ENCODE data around the gene POLG.
A peak's percentile ranks its signal among the peaks of the same experiment; 100 is the strongest.

Gene POLG

DNA sequence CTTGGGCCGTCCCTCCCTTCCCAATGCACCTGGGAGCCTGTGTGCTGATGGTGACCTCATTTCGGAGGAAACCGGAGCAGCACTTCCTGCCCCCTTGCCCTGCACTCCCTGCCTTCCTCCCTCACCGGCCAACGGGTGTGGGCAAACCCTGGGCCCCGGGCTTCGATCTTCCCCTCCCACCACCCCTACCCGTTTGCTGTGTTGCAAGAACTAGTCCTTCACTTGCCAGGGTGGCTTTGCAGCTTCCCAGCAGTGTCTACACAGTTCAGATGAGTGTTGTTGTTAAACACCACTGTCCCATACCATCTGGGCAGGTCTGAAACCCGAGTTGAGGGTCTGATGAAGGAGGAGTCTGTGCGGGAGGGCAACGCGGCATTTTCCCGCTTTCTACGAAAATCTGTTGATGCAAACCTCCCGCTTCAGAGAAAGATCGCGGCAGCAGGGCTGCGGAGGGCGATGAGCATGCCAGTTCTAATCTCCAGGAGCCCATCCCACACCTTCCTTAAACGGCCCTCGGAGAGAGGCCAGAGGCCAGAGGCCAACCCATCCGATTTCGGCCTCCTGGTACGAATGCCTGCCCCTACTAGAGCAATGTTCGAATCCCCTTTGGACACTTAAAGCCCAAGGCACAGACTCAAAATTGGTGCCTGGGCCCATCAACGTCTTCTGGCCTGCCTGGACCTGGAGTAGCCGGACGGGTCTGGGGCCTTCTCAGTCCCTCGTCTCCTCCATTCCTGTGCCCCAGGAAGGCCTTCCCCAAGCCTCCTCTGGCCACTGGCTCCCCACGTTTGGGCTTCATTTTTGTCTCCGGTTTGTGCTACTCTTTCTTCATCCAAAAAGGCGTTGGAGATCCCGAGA is 35.7 kb upstream of the POLG start:
- DNase-seq, result no peak

DNA sequence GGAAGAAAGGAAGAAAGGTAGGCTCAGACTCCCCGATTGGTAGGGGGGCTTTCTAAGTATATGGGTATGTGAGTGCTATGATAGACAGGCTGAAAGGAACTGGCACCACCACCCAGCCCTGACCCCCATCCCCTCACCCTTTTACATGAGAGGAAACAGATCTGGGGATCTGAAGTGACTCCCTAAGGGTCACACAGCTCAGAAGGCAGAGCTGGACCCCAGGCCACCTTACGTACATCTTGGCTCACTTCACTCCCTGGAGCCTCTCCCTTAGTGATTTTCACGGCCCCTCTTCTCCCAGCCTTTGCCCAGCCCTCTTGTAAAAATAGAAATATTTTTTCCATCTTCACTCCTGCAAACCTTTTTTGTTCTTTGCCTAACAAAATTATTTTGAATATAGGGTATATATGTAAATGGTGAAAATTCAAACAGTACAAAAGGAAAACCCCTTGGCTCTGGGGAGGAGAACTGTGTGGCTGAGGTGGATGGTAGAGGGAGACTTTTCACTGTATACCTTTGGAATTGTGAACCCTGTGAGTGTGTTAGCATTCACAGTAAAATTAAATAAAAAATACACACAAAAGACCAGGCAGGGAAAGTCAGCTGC is 34.8 kb upstream of the POLG start:
- no peak for DNase-seq

DNA sequence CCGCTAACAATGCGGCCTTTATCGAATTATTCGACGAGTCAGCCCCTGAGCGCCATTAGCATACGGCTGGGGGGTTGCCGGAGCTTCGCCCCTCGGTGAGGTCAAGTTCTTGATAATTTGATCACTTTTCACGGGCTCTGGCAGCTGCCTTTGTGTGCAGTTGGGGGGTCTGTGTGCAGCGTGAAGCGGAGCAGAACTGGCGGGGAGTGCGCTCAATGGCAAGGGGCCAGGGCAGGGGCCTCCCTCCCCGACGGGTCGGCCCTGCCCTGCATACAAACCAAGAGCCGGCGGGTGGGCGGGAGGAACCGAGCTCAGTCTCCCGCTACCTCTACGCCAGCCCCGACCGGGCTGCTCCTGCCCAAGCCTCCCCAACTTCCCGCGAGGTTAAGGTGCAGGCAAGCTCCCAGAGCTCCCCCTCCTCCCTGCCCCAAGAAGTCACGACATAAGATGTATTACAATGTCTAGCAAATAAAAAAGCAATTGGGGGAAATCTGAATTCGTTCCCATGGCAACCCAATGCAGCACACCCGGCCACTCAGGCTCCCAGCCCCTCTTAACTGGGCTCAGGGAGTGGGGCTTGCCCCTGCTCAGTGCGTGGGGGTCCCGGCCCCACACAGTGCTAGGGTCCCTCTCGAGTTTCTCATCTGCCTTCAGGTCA is 34.1 kb upstream of the POLG start:
- no peak for DNase-seq

DNA sequence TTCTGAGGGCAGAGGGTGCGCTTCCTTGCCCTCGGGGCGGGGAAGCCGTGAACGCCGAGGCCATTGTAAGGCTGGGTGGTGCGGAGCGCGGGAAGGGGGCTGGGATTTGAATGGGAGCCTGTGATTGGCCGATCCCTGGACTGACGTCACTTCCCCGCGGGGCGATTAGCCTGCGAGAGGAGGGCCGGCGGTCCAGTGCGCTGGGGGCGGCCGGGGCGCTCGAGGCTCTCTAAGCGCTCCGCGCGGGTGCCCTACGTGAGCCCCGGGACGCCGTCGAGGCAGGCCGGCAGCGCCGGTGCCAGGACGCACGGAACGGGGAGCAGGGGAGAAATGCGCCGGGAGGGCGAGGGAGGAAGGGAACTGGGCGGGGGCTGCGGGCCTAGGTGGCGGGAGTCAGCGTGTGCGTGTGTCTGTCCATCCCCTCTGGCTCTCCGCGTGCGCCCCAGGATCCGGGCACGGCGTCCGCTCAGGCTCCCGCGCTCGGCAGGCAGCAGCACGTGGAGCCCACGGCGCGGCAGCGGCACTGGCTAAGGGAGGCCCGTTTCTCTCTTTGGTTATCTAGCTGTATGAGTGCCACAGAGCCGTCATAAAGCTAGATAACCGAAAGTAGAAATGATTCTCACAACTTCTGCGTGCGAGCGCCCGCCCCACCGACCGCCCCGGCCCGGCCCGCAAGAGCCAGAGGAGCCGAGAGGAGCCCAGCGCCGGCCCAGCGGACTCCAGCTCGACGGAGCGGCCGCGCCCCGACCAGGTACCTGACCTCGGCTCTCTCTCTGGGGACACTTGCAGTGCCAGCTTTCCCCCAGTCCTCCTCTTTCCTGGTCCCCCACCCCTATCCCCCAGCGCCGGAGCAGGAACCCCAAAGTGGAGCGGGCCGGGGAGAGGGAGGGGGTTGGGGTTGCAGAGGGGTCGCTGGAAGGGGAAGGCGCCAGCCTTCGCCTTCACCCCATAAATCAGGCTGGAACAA is 33.1 kb upstream of the POLG start:
- no peak for DNase-seq

DNA sequence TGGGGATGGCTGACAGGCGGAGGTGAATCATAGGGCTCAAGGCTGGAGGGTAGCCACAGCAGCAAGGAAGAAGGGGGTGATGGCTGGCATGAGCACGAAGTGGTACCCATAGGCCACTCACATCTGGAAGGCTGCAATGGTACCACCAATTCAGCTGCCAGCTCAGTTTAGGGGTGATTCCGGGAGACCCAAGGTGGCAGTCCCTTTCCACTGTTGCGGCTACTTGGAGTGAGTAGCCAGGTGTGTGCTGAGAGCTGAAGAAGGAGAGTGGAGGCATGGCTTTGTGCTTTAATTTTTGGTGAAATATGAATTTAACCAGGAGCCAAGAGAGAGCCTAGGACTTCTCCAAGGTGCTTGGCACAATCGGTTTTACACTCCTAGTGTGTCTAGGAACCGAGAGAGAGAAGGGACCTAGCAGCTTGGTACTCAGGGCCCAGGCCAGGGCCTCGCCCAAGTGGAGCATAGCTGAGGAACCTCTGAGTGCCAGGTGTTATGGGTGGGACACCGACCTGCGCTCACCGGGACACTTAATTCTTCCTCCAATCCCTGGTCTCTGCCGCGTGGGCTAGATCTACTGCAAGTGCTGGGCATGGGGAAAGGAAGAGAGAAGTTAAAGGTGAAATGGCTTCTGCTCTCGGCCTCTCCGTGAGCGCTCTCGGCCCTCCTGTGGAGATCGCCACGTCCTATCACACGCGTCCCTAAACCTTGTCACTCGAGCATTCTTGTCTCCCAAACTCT is 32.2 kb upstream of the POLG start:
- DNase-seq, result no peak

DNA sequence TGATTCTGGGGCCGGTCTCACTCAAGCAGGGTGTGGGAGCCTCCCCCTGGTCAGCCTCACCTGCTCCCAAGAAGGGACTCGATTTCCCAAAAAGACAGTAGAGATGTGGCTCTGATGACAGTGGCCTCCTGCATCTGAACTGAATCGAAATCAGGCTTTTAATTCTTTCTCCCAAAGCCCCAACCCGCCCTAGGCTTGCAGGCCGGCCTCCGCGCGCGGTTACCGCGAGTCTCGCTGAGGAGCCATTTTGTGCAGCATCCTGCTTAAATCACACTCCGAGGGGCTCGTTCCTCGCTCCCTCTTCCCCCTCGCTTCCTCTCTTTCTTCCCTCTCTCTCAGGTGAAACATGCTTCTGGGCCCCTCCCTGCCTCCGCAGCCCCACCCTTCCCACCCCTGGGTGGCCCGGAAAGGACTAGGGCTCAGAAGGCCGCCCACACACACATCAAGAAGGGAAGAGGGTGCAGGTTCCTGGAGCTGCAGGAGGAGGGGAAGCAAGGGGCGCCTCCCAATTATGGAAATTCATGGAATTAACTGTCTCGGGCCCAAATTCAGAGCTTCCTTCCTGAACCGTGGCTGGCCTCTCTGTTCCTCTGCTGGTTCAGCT is 30.9 kb upstream of the POLG start:
- no peak for DNase-seq

DNA sequence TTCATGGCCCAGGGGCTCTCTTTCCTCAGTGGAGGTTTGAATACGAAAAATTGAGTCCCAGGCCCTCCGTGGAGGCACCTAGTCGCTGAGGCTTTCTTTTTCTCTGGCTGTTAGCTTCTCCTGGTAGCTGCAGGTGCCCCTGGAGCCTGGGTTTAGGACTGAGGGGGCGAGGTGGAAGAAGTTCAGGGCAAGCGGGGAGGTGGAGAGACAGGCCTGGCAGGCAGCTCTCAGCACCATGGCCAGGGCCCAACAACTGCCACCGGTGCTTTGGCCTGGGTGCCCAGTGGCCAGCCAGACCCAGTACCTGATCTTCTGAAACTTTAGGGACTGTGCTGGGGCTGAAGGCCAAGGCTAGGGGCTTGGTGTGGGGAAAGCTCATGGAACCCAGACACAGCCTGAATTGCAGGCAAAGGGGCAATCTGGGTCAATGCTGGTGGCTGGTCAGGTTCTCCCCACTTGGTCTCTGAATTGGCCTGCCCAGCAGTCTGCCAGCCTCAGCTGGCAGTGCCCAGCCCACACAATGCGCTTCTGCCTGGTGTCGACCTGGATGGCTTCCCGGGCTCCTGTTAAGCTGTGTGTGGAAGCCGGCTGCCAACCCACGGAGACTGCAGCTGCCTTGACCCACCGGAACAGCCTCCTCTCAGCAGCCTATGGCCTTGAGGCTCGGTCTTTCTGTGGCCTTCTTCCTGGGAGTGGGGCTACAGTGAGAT is 30.3 kb upstream of the POLG start:
- no peak for DNase-seq

DNA sequence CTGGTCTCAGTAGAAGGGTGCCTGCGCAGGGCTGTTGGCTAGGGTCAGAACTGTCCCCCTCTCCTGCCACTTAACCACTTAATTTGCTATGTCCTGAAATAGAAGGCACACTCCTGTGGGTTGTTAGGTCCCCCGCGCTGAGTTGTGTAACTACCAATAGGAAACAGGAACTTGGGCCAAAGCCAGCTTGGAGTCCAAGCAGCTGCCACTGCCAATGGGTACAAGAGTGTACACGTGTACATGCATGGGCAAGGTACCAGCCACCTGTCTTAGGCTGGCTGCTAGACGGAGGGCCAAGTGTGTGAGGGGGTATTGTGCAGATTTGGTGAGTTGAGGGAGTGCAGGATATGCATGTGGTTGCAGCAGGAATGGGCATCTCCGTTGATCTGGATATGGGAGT is 29.7 kb upstream of the POLG start:
- peak; percentile 21 for DNase-seq

DNA sequence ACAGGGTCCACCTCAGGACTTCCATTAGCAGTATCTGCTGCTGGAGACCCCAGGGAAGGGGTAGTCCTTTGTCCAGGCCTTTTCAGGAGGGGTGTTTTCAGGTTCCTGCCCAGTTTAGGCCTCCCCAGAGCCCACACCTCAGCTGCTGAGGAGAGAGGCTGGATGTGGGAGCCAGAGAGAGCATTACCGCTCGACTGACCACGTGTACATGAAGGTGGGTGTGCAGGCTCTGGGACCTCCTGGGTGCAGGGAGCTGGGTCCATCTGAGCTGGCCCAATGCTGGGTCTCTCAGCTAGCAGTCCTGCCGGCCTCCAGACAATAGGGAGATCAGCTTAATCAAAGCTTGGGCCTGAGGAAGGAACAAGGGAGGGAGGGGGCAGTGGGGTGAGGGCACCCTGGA is 29.1 kb upstream of the POLG start:
- DNase-seq, result no peak

DNA sequence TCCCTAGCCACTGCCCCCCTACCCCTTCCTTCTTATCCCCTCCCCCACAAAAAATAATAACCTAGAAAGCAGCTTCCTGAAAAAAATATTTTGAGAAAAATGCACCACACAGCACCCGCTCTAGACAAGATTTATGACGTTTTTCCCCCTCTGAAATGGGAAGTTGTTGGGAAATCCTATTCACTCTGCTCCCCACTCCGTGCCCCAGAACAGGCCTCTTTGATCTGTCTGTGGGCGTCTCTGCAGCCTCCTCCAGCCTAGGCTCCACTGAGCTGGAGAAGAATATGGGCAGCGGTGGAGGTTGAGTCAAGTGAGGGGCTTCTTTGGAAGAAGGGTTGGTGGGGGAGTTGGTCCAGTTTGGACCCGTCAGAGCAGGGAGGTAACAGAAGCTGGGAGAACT is 28.5 kb upstream of the POLG start:
- no peak for DNase-seq

DNA sequence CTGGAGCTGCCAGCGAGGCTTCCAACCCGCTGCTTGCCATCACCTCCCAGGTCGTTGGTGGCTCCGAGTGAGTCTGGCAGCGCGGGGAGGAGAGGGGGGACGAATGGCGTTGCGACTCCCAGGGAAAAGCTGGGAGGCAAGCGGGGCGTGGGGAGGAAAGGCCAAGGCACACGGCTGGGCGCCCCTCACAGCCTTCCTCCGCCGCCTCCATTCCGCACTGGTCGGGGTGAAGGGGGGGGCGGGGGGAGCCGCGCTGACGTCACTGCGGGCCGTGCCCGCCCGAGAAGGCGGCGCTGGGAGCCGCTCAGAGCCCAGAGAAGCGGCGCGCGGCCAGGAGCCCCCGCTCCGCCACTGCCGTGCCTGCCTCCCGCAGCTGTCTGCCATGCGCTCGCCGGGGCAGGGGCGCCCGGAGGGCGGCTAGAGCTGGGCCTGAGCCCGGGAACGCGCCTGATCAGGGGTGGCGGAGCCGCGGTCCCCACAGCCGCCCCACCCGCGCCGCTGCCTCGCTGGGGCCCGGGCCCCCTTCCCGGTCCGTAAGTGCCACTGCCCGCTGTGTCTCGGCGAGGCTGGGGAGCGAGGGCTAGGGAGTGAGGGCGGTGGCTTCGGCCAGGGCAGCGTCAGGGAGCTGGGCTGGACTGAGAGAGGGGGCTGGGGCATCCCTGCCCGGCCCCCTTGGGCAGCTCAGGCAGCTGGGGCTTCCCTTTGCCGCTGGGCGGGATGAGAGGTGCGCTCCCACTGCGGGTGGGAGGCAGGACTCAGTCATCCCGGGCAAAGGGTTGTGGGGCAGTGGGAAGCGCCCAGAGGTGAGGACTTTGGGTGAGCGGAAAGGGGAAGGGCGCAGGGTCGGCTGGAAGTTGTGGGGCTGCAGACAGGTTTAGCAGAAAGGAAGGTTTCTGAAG is 27.8 kb upstream of the POLG start:
- DNase-seq, result peak; percentile 59

DNA sequence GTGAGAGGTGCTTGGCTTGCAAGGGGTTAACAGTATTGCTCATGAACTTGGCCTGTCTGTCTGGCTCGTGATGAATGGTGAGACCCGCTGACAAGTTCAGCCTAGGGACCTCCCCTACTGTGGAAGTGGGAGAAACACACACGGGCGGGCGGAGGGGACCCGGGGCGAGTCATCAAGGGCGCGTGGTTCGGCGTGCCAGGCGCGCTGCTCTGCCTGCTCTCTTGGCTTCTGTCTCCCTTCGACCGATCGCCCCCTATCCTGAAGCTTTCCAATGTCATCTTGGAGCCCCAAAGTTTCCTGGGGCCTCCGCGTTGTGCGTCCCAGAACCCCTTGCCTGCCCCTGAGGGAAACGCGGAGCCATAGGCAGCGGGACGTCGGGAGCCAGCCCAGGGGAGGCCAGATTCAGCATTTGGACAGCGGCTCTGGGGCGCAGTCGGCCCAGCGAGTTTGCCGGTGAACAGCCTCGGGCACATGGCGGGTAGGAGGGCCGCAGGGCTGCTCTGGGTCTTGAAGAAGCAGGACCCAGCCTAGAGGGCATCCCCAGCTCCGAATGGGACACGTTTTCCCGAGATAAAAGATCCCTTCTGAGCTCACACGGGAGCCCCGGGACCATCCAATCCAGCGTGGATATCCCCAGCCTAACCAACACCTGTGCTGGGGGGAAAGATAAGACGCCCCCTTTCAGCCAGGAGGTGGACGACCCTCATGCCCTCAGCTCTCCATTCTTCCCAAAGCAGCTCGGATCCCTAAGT is 27.0 kb upstream of the POLG start:
- no peak for DNase-seq

DNA sequence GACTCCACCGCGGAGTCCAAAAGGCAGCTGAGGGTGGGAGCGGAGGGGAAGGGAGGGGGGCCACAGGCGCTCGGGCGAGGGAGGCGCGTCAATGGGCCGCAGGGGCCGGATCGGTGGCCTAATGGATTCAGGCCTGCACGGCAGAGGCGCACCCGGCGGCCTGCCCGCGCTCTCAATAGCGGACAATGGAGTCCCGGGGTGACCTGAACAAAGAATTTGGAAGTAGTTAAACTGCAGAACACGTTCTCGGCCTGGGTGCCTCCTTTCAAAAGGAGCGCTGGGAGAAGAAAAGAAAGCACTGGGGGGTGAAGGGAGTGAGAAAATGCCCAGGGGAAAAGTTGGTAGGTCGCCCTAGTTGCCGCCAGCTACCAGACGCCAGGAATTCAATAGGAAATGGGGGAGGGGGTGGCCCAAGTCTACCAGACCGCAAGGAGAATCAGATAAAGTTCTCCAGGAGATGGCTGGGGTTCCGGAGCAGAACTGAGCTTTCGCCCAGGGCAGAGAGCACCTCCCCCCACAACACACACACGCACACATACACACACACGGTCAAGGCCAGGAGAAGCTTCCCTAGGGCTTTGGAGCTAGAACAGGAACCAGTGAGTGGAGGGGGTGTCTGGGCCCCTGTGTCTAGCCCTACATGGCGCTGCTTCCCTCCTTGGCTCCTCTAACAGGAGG is 25.8 kb upstream of the POLG start:
- no peak for DNase-seq

DNA sequence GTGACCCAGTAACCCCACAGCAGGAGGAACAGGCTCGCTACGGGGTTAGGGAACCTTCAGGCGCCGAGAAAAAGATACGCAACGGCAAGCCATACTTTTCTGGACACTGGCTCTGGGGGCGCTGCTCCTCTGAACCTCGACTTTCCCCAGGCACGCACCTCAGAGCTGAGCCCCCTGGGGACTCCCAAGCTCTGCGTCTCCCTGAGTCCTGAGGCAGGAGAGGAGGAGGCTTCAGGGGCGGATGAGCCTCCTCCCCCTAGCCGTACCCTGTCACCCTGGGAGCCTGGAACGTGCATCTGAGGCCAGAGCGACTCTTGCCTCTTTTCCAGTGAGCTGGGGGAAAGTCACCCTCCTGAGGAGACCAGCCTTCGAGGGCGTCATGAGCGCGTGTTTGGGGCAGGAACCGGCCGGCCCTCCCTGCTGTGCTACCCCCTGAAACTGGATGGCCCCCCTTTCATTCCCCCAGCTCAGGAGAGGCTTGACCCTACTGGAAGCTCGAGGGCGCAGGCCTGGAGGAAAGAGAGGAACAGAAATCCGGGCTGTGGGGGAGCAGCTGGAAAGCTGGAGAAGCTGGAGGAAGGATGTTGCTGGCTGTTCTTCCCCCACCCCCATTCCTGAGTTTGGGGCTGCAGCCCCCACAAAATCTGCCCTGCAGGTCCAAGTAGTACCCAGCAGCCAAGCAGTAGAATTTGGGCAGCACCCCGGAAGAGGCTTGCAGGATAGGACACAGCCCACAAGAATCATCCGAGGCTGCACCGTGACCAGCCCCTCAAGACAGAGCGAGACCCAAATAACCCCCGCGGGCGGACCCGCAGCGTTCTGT is 25.1 kb upstream of the POLG start:
- DNase-seq, result no peak

DNA sequence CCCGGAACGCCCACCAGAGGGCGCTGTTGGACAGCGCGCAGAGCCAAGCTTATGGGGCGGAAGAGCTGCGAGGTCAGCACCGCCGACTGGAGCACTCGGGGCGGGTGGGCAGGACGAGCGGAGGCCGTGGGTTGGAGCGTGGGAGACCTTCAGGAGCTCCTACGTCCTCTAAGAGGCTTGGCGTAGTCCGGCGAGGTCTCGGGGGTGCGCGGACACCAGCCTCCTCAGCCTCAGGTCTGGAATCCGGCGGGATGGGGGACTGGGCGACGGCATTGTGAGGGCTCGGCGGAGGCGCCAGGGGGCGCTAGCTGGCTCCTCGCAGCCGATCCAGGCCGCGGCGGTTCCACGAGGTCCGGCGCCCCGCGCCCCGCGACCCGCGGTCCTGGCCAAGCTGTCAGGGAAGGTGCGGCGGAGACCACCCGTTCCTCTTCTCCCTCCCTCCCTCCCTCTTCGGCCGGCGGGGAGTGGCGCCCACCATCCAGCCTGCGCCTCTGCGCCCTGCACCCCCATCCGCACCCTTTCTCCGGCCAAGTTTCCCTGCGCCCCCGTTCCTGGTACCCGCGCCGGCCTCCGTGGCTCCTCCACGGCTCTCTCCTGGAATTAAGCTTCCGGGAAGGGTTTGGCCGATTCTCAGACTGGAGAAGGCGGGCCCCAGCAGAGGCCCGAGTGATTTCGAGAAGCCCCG is 24.3 kb upstream of the POLG start:
- DNase-seq, result peak; percentile 66

DNA sequence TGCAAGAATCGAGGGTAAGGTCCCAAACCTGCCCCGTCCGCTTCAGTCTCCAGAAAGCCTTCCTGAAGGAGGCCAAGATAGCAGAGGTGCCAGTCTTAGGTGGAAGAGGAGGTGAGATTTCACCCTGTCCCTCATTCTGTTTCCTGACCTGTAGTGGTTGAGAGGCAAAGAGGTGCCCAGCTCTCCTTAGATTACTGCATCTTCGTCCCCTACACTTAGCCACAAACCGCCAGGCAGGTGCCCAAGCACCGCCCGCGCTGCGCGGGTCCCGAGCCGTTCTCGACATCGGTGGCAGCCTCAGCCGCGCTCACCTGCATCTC is 23.8 kb upstream of the POLG start:
- no peak for DNase-seq

DNA sequence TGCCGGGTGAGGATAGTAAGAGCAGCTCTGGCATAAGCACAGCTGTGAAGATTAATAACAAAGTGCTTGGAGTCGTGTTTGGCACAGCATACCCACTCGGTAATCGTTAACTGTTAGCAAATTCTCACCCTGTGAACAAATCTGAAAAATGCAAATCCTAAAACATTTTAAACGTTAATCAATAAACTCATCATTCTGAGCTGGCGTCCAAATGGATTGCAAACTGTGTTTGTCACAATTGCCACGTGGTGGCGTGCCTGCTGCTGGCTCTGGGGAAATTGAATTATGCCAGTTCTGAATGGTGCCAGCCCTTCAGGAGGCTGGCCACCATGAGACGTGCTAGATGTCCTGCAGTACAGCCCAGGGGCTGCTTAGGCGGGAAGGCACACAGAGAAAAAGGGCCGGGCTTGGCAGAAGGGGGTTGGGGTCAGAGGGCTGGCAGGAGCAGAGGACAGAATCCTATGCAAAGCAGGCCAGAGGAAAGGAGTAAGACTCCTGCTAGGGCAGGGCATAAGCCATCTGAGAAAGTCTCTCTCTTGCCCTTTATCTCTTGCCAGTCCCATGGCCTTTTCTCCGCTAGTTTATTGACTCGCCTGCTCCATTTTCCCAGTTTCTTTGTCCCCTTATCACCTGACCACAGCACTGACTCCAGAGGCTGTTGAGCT is 22.1 kb upstream of the POLG start:
- DNase-seq, result peak; percentile 43

Measured in NCI-H1436 (cell line).